CD4-positive, alpha-beta T cell treated with Interleukin-4 for 4 hours (primary cell): ENCODE data around the gene TOPAZ1.

ENCODE experiments used
- DNase-seq: peaks from one replicate; pipeline ENCODE4 v3.0.0-alpha.2; 2020

TOPAZ1 gene

GRCh38 chr3:44248152-44248551, 6.5 kb downstream of the TOPAZ1 start:
- DNase-seq = no peak

DNA sequence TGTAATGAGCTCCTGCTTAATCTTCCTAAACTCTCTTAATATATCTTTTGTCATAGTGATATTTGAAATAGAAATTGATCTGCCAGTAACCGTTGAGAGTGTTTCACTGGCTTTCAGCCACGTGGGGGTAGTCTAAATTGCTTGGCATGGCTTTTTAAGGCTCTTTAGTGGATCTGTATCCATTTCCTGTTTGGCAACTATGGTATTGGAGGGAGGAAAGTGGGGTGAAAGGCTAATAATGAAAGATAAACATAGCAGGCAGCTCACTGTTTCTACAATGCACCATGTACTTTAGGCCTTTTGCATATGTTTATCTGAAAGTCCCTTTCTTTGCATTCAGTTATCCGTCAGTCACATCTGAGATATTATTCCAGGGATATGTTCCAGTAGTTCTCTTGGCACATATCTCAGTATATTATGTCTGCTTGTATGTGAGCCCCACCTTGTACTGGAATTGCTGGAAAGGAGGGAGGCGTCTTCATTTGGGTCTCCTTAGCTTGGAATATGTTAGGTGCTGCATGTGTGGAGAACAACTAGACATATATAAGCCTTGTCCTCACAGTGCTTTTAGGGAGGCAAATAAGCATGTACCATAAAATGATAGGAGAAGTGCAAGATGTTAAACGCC, 10.8 kb downstream of the TOPAZ1 start:
- no peak for DNase-seq

- DNase-seq = no peak
Measured at GRCh38 chr3:44259404-44259803, 17.7 kb downstream of the TOPAZ1 start.

- no peak for DNase-seq
Measured at GRCh38 chr3:44264146-44264545, 22.5 kb downstream of the TOPAZ1 start.

DNA sequence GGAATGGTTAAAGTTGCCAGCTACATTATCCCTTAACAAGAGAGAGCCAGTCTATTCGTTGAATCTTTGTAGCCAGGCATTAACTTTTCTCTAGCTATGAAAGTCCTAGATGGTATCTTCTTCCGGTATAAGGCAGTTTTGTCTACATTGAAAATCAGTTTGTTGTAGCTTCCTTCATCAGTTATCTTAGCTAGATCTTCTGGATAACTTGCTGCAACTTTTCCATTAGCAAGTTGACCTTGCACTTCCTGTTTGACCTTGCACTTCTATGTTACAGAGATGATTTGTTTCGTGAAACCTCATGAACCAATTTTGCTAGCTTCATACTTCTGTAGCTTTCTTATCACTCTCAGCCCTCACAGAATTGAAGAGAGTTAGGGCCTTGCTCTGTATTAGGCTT, 24.1 kb downstream of the TOPAZ1 start:
- DNase-seq = no peak

GRCh38 chr3:44272191-44272590, 30.5 kb downstream of the TOPAZ1 start:
- DNase-seq = no peak

- no peak for DNase-seq
Measured at GRCh38 chr3:44277925-44278324, 36.2 kb downstream of the TOPAZ1 start.

DNA sequence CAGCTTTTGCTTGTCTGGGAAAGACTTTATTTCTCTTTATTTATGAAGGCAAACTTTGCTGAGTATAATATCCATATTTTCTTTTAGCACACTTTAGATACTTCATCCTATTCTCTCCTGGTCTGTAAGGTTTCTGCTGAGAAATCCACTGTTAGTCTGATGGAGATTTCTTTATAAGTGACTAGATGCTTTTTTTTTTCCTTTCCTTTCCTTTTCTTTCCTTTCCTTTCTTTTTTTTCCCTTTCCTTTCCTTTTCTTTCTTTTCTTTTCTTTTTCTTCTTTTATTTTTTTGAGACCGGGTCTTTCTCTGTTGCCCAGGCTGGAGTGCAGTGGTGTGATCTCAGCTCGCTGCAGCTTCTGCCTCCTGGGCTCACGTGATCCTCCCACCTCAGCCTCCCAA, 38.4 kb downstream of the TOPAZ1 start:
- DNase-seq = no peak

DNA sequence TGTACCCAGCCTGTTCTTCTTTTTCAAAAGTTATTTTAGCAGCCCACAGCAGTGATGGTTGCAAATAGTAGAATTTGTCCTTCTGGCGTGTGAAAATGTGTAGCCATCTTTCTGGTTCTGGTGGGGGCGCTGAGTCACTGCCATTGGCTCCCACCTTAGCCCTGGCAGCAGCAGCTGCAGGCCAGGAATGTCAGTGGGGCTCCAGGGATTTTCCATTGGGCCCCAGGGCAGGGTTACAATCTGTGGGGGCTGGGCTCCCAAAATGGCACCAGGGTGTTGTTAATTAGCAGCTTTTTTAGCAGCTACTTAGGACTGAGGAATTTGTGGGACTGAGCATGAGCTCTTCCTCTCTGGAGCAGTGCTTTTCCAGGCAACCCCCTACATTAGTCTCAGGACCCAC, 38.9 kb downstream of the TOPAZ1 start:
- no peak for DNase-seq

DNA sequence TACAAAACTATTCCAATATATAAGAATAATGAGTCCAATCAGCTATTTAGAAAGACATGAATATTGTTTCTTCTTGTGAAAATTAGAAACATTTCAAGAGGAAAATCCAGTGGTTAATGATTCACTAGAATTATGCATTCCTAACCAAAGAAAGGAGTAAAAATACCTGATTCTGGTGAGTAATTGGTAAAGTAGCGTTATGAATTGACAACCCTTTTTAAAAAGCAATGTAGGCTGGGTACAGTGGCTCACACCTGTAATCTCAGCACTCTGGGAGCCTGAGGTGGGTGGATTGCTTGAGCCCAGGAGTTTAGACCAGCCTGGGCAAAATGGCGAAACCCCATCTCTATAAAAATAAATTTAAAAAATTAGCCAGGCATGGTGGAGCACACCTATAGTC, 43.3 kb downstream of the TOPAZ1 start:
- no peak for DNase-seq

GRCh38 chr3:44289882-44290462, 48.3 kb downstream of the TOPAZ1 start:
- DNase-seq = no peak

- DNase-seq = no peak
Measured at GRCh38 chr3:44292276-44292675, 50.6 kb downstream of the TOPAZ1 start.

DNA sequence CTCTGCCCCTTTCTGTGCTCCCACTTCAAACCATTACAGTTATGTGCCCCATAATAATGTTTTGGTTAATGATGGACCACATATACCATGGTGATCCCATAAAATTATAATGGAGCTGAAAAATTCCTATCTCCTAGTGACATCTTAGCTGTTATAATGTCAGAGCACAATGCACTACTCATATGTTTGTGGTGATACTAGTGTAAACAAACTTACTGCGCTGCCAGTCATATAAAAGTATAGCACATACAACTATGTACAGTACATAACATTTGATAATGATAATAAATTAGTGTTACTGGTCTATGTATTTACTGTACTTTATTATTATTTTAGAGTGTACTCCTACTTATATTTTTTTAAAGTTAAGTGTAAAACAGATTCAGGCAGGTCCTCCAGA, 51.3 kb downstream of the TOPAZ1 start:
- DNase-seq = no peak

- DNase-seq = no peak
Measured at GRCh38 chr3:44297255-44297654, 55.6 kb downstream of the TOPAZ1 start.

GRCh38 chr3:44301746-44302145, 60.1 kb downstream of the TOPAZ1 start:
- no peak for DNase-seq

GRCh38 chr3:44309500-44309899, 67.8 kb downstream of the TOPAZ1 start:
- DNase-seq = no peak

DNA sequence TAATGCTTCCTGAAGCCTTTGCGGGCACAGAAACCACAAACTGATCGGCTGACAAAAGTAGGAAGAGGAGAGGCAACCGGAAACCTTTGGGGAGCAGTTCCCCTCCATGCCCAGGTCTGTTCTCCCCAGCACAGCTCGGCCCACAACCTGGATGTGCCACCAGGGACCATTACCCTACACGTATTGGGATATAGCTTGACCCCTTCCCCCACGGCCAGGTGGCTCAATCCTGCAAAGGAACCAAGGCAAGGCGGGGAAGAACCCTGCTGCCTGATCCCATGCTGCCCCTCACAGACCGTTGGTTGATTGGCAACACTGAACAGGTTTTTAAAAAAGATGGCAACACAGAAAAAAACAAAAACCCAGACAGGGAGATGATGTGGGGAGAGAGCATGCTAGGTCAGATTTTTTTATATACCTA, 77.2 kb downstream of the TOPAZ1 start:
- no peak for DNase-seq

DNA sequence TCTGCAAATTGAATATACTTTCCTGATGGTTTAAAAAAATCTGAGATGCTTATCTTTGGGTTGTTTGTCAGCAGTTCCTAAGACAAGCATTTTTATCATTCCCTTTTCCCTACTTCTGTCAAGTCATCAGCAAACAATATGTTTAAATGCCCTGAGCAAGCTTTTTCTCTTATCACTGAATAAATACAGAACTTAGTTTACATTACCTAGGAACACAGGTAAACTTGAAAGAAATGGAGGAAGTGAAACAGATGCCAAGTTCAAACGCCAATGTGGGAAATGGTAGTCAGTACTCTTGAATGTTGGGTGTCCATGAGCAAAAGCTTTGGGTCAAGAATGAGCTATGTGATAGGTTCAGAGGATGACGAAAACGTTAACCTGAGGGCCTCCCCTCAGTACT, 79.6 kb downstream of the TOPAZ1 start:
- DNase-seq = no peak

DNA sequence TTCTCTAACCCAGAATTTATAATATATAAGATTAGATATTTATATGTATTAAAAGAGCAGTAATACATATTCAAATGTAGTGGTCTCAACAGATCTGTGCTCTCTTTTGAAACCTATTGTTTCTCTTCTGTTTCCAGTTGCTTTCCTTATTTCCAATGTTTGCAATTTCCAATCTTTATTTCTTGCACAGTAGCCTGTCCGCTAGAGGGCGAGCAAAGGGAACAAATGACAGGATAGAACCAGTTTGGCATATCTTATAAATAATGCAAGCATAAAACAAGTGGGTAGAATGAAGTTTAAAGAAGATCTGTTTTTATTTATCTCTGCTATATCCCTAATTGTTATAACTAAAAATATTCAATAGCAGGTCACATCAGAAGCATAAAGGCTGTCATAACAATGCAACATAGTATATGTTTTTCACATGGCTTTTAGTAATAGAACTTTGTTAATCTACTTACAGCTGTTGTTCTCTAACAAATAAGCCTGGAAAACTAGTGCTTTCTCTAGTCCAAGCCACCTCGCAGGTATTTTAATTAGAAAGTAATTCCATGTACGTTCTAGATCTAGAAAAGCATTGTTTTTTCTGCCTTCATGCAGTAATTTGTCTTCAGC, 81.8 kb downstream of the TOPAZ1 start:
- DNase-seq = peak; percentile 49

DNA sequence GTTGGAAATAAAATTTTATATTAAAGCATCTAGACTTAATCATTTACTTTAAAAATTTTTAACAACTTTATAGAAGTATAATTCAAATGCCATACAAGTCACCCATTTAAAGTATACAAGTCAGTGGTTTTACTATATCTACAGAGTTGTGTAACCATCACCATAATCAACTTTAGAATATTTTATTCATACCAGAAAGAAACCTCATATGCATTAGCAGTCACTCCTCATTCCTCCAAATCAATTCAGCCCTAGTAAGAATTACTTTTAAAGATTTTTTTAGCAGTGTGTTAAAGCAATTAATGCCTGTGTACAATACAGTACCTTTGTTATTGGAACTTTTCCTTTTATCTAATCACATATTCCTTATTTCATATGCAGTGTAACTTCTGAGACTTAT, 82.9 kb downstream of the TOPAZ1 start:
- no peak for DNase-seq

DNA sequence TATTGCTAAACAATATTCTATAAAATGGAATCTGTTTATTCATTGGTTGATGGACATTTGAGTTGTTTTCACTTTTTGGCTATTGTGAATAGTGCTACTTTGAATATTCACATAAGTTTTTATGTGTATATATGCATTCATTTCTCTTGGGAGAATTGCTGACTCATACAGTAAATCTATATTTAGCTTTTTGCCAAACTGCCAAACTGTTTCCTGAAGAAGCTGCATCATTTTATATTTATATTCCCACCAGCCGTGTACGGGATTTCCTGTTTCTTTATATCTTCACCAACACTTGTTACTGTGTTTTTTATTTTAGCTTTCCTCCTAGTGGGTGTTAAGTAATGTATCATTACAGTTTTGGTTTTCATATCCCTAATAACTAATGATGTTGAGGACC, 84.3 kb downstream of the TOPAZ1 start:
- no peak for DNase-seq

DNA sequence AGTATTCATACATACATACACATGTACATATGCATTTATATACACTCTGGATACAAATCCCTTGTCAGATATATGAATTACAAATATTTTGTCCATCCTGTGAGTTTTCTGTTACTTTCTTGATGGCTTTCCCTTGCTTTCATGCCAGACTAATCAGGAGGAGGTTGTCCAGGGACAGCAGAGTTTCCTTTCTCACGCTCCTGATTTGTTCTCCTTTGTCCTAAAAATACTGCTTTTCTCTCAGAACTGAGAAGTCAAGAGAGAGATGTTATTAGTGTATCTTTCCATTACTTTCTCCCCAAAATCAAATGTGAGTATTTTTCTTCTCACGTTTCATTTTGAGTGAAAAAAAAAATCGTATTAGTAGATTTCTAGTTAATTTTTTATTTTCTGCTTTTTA, 84.8 kb downstream of the TOPAZ1 start:
- no peak for DNase-seq

DNA sequence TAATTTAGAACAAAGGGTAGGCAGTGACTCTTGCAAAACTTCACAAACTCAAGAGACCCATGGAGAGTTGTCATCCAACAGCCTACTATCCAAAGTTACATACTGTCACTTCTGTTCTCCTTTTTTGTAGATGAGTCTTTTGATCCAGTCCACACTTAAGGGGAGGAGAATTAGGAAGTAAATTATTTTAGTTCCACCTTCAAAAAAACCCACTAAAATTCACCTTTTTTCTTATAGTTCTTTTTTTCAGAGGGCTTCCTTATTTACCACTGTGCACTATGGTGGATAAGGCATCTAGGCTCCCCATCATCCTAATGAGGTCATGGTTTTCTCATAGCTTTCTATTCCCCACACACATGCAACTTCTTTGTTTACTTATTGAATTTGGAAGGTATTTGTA, 88.3 kb downstream of the TOPAZ1 start:
- no peak for DNase-seq

- no peak for DNase-seq
Measured at GRCh38 chr3:44330444-44330843, 88.8 kb downstream of the TOPAZ1 start.

GRCh38 chr3:44334326-44334725, 92.6 kb downstream of the TOPAZ1 start:
- no peak for DNase-seq
